GM18861 (cell line): ENCODE data around the gene WWC1.

Experiments
- ATAC-seq: cut with Tn5 transposase; IDR thresholded peaks from one replicate; pipeline ENCODE4 v1.9.1; 2021; ENCODE audit not compliant: unreplicated experiment

Gene WWC1

DNA sequence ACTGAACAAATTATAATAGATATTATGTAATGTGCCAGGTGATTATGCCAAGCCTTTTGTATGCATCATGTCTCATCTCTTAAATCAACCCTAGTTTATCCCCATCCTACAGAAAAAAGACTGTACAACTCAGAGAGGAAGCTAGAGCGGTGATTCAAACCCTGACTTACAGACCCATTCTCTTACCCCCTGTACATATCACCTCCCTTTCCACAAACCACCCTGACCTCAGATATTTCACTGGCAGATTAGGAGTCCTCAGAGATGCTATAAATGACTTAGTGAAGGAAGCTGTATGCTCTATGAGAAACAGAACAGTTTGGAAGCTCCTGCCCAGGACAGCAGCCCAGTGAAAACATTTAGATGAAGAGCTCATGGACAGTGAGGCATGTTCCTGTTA lies 115.8 kb downstream of the WWC1 start:
- ATAC-seq: no peak

DNA sequence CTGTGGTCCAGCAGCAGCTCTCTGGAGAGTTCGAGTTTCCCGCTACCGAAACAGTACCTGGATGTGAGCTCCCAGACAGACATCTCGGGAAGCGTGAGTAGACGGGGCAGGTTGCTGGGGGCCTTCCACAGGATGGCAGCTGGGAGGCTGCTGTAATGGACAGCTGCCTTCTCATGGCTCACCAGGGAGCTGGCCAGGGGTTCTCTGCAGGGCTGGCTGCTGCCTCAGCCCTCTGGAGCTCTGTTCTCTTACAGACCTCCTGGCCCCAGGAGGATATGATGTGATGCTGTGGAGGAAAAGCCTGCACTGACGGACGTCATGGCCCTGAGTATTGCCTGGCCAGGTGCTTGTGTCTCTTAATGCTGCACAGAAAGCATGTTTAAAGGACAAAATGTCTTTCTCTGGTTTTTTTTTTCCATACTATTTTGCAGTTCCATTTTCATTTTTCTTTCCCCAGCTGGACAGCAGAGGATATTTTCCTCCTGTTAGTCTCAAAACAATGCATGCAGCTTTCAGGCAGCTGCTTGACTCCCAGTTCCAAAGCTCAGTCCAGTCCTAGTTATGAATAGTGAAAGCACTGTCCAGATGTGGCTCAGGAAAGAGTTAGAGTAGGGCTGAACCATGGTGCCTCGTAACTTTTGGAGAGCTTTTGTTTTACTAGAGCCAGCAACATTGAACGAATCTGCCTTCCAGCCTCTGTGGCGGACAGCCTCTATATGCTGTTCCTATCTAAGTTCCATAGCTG lies 117.3 kb downstream of the WWC1 start:
- ATAC-seq: no peak

DNA sequence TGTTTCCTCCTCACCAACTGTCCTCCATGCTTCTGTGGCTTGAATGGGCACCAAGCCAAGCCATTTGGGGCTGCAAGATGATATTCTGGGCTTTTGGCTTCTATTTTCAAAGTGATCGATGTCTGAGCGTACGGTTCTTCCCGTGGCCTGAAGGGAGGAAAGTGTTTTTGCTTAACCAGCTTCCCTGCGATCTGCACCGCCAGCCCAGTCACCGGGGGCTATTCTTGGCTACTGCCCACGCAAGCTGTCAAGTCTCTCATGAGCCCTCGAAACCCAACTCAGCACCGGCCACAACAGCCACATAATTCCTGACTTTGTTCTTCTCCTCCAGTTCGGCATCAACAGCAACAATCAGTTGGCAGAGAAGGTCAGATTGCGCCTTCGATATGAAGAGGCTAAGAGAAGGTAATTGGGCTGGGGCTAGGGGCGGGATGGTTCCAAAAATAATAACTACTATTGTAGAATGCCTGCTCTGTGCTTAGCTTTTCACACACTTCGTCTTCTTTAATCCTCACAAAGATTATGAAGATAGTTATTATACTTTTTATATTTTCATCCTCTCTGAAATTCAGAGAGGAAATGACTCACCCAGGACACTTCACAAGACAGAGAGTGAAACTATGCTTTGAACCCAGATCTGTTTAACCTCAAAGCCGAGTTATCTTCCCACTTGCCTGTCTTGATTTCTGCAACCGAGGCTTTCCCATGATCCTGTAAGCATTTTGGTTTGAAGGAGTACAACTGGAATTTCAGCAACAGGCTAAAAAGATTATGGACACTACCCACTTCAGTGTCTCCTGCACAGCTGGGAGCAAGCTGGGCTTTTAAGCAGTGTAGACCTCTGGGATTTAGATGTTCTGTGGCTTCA lies 118.4 kb downstream of the WWC1 start:
- ATAC-seq: no peak

DNA sequence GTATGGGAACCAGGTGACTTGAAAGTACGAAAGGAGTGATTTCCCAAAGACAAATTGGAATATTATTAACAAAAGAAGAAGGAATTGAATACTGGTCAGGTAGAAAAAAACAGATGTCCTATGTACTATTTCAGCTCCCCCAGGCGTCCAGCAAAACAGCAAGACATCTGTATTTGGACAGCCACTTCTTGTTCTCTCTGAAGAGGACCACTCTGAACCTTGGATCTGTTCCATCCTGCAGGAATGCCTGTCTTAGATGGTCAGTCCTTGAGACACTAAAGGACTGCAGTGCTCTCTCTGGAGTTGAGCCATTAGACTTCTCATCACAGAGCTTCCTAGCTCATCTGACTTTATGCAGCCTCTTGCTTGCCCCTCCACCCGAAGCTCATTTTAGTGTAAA lies 120.4 kb downstream of the WWC1 start:
- ATAC-seq: no peak

DNA sequence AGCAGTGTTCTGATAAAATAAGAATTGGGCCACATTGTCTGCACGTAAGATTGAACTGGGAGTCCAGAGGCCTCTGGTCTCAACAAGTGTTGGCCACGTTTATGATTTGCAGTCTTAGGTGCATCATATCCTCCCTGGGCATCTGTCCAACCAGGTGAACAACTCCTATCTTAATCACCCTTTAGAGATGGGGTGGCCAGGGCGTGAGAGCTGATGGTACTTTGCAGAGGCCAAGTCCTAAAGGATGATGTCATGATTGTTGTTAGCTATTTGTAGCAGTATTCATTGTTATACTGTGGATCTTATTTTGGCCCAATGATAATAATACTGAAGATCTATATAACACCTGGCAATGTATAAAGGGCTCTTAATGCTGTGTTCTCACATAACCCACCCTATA lies 121.6 kb downstream of the WWC1 start:
- no peak for ATAC-seq

DNA sequence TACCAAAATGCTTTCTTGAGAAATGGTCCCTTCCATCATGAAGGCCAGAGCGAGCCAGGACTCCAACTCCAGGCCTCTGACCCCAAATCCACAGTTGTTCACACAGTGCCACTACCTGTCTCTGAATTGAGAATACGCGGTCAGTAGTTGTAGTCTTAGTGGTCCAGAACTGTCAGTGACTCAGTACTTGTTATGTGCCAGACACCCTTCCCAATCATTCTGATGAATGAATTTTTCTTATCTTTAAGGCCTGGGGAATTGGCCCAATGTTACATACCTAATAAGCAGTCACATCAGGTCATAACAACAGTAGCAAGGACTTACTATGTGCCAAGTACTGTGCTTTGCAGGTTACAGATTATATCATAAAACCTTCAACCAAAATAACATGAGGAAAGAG lies 122.2 kb downstream of the WWC1 start:
- no peak for ATAC-seq

DNA sequence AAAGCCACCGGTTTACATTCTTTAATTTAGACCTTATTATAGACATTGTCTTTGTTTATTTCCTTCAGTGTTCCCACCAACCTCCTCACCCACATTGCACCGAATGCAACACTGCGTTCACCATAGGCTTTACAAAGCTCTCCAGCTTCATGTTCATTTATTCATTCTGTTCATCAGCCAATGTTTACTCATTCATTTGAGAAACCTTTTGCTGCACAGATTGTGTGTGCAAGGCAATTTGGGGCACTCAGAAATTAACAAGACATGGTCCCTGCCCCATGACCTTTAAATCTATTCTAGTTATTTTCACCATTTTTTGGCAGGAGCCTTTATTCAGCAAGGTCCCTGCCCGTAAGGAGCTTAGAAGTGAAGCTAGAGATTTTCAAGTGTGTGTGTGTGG lies 124.0 kb downstream of the WWC1 start:
- no peak for ATAC-seq

DNA sequence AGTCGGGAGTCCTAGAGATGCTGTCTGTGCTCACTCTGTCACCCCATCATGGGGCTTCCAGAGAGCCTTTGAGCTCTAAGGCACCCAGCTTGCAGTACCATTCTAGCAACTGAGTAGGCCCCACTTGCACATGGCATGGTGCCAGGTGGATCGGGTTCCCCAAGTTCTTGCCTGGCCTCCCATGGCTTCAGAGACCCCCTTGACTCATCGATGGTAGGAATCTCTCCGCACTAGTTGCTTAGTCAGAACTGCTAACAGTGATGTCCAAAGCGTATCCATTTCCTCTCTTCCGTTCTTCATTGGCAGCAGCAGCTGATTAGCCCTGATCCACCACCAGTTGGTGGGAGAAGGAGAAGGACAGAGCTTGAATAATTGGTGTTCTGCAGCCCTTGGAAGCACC lies 124.5 kb downstream of the WWC1 start:
- ATAC-seq: no peak

DNA sequence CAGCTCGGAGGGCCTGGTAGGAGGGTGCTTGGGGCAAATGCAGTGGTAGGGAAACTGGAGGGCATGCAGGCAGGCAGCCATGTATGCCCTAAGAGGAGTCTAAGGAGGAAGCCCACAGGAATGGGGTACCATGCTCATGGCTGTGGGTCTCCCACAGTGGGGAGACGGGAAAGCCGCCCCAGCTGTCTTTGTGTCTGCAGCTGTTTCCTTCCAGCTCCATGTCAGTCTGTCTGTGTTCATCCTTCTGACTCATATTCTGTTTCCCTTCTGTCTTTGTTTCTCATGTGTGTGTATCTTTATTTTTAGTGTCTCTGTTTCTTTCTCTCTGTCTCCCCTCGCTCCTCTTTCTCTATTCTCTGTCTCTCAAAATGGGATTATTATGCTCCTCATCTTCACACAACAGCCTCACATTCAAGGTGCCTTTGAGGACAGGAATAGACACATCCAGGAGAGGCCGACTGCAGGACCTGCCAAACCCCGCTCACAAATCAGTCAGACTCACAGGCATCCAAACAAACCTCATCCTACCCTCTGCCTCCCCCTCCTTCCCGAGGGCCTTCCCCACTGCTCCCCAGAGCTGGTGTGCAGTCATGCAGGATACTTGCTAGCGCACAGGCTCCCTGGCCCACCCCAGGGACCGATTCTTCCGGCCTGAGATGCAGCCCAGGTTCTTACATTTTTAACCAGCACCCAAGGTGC lies 126.4 kb downstream of the WWC1 start:
- no peak for ATAC-seq

DNA sequence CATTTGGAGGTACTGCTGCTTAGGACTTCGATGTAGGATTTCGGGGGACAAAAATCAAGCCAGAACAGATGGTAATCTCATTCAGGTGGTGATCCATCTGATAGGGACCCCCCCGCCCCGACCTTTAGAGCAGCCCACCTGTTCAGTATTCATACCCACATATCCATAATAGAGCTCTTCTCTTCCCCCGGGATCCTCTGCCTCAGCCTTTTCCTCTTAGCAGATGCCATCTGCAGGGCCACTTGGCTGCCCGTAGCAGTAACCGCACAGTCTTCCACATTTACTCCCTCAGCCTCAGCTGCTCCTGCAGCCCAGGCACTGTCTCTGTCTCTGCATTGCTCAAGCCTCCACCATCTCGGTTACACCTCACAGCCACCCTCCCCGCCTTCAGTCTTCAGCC lies 129.0 kb downstream of the WWC1 start:
- ATAC-seq: no peak

DNA sequence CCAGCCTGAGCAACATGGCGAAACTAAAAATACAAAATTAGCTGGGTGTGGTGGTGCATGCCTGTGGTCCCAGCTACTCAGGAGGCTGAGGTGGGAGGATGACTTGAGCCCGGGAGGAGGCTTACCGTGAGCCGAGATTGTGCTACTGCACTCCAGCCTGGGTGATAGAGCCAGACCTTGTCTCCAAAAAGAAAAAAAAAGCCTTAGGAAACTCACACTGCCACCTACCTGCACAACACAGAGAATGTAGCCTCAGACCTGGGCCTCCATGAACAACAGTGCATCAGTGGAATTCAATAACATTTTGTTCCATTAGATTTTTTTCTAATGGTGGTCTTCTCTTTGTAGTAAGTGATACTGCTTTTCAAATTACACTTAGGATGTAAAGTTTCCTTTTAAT lies 131.0 kb downstream of the WWC1 start:
- no peak for ATAC-seq

DNA sequence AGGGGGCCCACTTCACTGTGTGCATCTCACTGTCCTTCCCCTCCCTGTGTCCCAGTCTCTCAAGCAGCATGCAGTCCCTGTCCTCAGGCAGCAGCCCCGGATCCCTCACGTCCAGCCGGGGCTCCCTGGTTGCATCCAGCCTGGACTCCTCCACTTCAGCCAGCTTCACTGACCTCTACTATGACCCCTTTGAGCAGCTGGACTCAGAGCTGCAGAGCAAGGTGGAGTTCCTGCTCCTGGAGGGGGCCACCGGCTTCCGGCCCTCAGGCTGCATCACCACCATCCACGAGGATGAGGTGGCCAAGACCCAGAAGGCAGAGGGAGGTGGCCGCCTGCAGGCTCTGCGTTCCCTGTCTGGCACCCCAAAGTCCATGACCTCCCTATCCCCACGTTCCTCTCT lies 132.0 kb downstream of the WWC1 start:
- ATAC-seq: no peak

DNA sequence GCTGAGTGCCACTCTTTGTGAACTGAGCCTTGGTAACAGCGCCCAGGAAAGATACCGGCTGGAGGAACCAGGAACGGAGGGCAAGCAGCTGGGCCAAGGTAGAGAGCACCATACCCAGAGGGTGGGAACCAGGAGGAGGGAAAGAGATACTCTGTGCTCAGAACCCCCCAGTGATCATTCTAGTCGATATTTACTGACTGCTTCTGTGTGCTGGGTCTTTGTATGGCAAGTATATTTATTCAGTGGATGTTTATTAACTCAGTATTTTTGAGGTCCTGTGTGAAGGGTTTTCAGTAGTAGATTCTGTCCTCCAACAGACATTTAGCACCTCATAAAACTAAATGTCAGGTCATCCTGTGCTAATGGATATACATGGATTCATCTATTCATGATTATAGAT lies 132.5 kb downstream of the WWC1 start:
- ATAC-seq: no peak

DNA sequence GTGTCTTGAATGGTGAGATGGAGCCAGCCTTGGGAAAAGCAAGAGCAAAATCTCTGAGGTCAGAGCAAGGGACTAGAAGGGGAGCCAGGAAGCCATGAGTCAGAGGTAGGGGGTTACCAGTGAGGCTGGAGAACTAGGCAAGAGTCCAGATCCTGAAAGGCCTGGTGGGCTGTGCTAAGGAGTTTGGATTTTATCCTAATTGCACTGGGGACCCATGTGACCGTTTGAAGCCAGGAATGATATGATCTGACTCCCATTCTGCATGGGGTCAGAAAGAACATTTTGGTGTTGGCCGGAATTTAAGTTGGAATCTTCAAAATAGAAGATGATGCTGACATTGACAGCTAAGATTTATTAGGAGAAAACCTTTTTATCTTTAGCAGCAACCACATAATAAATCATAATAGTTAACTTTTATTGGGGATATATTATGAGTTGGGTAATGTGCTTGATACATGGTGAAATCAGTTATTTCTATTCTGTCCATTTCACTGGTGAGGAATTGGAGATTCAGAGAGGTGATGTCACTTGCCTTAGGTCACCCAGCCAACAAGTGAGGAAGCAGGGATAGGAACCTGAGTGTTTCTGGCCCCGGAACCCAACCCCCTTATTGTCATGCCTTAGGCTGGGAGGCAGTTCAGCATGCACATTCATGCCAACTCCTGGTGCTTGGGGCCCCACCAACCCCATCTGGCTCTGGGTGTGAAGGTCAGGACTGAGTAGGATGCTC lies 133.3 kb downstream of the WWC1 start:
- no peak for ATAC-seq

DNA sequence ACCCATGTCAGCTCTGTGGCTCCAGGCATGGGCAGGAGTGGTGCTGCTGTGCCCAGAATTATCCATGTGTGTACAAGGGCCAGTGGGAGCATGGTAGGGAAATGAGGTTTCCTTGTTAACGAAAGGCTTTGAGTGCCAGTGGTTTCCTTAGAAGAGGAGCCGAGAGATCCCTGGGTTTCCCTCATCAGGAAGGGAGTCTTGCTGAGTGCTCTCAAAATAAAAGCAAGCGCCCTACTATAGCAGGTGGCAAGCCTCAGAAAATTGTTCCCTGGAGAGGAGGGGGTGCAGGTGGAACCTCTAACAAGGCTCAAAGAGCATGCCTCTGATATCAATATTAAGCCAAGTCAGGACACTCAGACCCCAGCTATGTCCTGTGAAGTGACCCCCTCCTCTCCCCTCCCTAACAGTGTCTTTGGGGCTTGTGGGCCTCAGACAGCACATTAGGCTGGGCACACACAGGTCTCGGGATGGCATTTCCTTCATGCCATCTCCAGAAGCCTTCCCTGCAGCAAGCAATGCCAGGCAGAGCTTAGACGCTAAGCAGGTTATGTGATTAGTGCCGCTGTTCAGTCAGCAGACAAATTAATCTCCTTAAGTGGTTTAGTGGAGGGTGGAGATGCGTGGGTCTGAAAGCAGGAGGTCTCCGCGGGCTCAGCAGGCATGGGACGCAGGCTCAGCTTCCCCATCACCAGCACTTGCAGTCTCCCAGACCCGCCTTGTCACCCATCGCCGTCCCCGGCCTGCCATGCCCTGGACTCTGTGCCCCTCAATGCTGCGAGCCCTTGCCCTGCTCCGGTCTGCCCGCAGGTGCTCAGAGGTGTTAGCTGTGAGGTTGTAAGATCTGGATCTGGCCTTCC lies 134.8 kb downstream of the WWC1 start:
- ATAC-seq: no peak

DNA sequence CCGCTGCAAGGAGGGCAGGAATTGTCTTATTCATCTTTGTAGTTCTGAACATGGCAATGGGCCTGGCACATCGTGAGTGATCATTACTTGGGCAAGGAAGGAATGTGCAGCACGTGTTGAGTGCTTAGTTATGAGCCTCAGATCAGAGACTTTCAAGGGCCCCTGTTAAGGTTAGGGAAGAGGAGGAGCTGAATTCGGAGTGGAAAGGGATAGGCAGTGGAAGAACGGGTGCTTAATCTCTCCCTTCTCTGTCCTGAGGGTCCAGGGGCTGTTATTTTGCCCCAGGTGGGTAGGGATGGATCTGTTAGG lies 135.4 kb downstream of the WWC1 start:
- no peak for ATAC-seq

DNA sequence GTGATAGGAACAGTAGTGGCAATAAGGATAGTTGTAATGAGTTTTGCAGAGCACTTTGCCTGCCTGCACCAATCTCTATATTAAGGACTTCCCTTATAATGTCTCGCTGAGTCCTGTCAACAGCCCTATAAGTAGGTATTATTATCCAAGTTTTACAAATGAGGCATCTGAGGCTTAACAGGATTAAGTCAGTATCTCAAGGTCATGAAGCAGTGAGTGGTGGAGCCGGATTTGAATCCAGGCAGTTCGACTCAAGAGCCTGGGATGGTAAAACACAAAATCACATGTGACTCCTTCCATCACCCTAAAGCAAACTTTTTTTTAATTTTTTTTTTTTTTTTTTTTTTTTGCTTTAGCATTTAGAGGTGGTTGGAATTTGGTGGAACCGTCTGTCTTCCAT lies 135.8 kb downstream of the WWC1 start:
- ATAC-seq: no peak

DNA sequence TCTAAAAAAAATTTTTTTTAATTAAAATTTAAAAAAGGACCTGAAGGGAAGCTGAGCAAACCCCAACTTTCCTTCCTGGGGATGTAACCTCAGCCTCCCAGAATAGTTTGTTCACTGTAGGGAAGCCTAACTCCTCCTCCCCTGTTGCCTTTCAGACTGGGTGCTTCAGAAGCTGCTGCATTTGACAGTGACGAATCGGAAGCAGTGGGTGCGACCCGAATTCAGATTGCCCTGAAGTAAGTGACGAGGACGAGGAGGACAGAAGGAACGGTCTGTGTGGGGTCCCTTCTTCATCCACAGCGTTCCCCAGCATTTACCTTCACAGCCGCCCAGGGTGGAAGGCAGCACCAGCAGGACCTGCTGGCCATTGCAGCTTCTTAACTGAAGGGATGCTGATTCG lies 137.1 kb downstream of the WWC1 start:
- ATAC-seq: no peak

DNA sequence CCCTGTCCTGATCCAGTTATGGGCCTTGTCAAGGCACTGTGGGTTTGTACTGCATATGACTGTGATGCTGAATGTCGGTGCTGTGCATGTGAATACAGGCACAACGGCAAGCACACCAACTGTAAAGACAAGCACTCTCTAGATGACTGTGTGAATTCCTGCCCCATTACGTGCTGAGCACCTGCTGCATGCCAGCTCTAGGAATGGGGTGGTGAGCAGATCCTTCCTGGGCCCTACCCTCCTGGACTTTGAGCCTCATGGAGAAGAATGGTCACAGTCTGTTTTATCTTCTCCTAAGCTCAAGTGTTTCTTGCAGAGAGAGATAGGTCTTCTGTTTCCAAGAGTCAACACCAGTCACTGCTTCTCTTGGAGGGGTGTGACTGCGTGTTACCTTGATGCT lies 138.9 kb downstream of the WWC1 start:
- ATAC-seq: no peak

DNA sequence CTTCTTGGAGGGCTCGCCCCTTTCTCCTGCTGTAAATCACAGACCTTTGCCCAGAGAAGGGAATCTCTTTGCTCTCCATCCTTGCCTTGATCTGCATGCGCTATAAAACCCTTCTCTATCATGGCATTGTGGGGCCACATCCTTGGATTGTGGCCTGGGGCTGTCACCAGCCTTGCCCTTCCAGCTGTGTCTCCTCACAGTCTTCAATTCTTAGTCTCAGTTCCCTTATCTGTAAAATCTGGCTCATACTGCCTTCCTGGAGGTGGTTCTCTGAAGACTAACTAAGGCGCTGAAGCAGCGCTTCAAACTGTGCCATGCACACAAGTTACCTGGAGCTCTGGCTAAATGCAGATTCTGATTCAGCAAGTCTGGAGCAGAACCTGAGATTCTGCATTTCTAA lies 141.5 kb downstream of the WWC1 start:
- no peak for ATAC-seq

DNA sequence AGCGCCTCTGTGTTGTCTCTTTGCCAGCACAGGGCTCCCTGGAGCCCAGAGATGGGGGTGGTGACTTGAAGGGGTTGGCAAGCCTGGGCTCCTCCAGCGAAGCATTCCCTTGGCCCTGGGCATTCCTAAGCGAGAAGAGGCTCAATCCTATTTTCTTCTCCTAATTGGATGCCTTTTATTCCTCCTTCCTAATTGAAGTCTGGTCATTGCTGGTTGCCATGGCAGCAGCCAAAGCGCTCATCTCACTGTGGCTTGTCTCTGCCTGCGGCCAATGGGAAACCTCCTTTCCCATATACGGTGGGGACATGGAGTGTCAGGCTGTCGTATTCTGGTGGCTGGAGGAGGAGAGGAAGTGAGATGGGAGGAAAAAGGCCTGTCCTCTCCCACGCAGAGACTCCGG lies 142.6 kb downstream of the WWC1 start:
- no peak for ATAC-seq
